Mesendoderm (in vitro differentiated cells): Measurements from ENCODE around the gene DDX47.
"Not testable (repeated sequence)": the region's sequence is repeated elsewhere in the genome, so short reads cannot be mapped to it uniquely, and the experiment has no call there.

ENCODE experiments used
- DNase-seq: peaks from one replicate; pipeline ENCODE4 v3.0.0; 2013
- H2AK5ac ChIP-seq: 2 replicates; pipeline ENCODE4 v1.6.1; 2013; ENCODE audit warnings: low read length, inconsistent platforms
- H2BK120ac ChIP-seq: 2 replicates; pipeline ENCODE4 v1.6.1; 2013; ENCODE audit warnings: low read depth, mild to moderate bottlenecking, low read length, moderate library complexity, mixed read lengths
- H2BK15ac ChIP-seq: replicated peaks from 2 replicates; pipeline ENCODE4 v1.6.1; 2013; ENCODE audit warnings: low read depth, mild to moderate bottlenecking, moderate library complexity
- H2BK5ac ChIP-seq: 2 replicates; pipeline ENCODE4 v1.6.1; 2013; ENCODE audit warnings: low read length, inconsistent platforms
- H3K18ac ChIP-seq: 2 replicates; pipeline ENCODE4 v1.6.1; 2013; ENCODE audit warnings: mild to moderate bottlenecking, low read length, mixed read lengths
- H3K23ac ChIP-seq: one replicate; pipeline ENCODE4 v1.6.1; 2013; ENCODE audit warnings: low read length
- H3K27ac ChIP-seq: 2 replicates; pipeline ENCODE4 v1.5.1; 2013; ENCODE audit warnings: low read depth, mild to moderate bottlenecking, inconsistent platforms, low read length, moderate library complexity
- H3K27me3 ChIP-seq: 2 replicates; pipeline ENCODE4 v1.6.1; 2013; ENCODE audit warnings: low read length, control low read depth, mild to moderate bottlenecking, inconsistent platforms; ENCODE audit not compliant: insufficient read depth, poor library complexity
- H3K36me3 ChIP-seq: 2 replicates; pipeline ENCODE4 v1.6.1; 2013; ENCODE audit warnings: low read length, inconsistent platforms; ENCODE audit not compliant: control insufficient read depth, insufficient read depth
- H3K4ac ChIP-seq: one replicate; pipeline ENCODE4 v1.6.1; 2013; ENCODE audit warnings: low read depth, mild to moderate bottlenecking, low read length, moderate library complexity
- H3K4me1 ChIP-seq: 2 replicates; pipeline ENCODE4 v1.6.1; 2013; ENCODE audit warnings: low read depth, low read length, inconsistent platforms; ENCODE audit not compliant: control insufficient read depth
- H3K4me2 ChIP-seq: 2 replicates; pipeline ENCODE4 v1.6.1; 2013; ENCODE audit warnings: low read length
- H3K4me3 ChIP-seq: 2 replicates; pipeline ENCODE4 v1.5.1; 2013; ENCODE audit warnings: mild to moderate bottlenecking, low read length
- H3K56ac ChIP-seq: one replicate; pipeline ENCODE4 v1.6.1; 2013; ENCODE audit warnings: low read length
- H3K79me1 ChIP-seq: 2 replicates; pipeline ENCODE4 v1.6.1; 2013; ENCODE audit warnings: low read length, inconsistent platforms
- H3K79me2 ChIP-seq: 2 replicates; pipeline ENCODE4 v1.6.1; 2013; ENCODE audit warnings: mild to moderate bottlenecking, low read length; ENCODE audit not compliant: control insufficient read depth, insufficient read depth
- H3K9ac ChIP-seq: 2 replicates; pipeline ENCODE4 v1.6.1; 2013; ENCODE audit warnings: low read length, inconsistent platforms
- H4K5ac ChIP-seq: one replicate; pipeline ENCODE4 v1.6.1; 2013; ENCODE audit warnings: low read length
- H4K8ac ChIP-seq: one replicate; pipeline ENCODE4 v1.6.1; 2013; ENCODE audit warnings: low read depth, mild to moderate bottlenecking, control low read depth, low read length, moderate library complexity
- WGBS: extraction: QIAGEN DNeasy Blood & Tissue Kit; methylation state at CpG from one replicate; pipeline ENCODE4 v1.1.7; 2013; ENCODE audit warnings: low lambda C conversion rate, missing lambda C conversion rate; ENCODE audit not compliant: insufficient coverage; ENCODE audit errors: extremely low coverage; 5-methylcytosine and 5-hydroxymethylcytosine counted together

Gene DDX47

DNA sequence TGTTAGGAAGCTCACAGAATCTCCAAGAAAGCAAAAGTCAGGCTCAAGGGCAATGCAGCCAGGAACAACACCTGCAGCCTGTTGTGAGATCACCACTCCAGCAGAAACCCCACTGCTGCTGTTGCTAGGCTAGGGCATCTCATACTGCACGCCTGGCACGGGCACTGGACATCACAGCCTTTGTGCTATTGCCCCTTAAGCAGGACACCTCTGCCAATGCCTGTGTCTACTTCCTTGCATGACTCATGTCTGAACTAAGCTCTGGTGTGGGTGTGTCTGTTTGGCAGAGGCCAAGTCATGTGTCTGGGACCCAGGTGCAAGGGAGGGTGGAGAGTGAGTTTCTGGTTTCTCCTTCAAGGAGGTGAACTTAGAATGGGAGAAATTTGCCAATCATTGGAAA, 10.0 kb upstream of the DDX47 start:
- Histone ChIP-seq H3K79me1 (no peaks in the 10 kb centered on the region), H3K4me1 (no peaks in the 10 kb centered on the region), H4K8ac (no peak overlapping the region), H3K18ac (no peak overlapping the region), H3K79me2 (no peaks in the 10 kb centered on the region), H2BK120ac (no peak overlapping the region), H3K36me3 (no peaks in the 10 kb centered on the region), H3K23ac (no peak overlapping the region), H2AK5ac (no peak overlapping the region), H3K56ac (no peak overlapping the region), H3K4me3 (no peak overlapping the region), H3K27ac (no peak overlapping the region), H3K4me2 (no peak overlapping the region), H4K5ac (no peak overlapping the region), H2BK15ac (no peak overlapping the region), H2BK5ac (no peak overlapping the region), H3K9ac (no peak overlapping the region), H3K4ac (no peak overlapping the region), H3K27me3 (no peaks in the 10 kb centered on the region)
- no peak for DNase-seq
- WGBS, result no CpG with 5 or more reads among the region's 2 CpGs

DNA sequence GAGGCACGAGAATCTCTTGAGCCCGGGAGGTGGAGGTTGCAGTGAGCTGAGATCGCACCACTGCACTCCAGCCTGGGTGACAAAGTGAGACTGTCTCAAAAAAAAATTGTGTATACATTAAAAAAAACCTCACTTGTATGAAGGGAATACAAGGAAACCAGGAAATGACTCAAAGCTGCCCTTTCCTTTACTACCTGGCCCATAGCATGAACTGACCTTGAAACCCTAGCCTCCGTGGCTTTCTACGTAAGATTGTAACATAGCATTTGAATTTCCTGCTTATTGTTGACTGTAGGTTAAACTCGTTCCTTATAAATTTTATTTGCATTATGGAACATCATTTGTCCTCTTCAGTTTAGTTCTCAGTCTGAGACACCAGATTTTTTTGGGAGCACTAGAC, 9.1 kb upstream of the DDX47 start:
- no CpG with 5 or more reads among the region's 6 CpGs for WGBS
- H2BK120ac ChIP-seq, result no peak overlapping the region
- no peak overlapping the region for H4K8ac ChIP-seq
- DNase-seq, result no peak
- H3K23ac ChIP-seq, result no peak overlapping the region
- no peaks in the 10 kb centered on the region for H3K36me3 ChIP-seq
- H3K27ac ChIP-seq, result no peak overlapping the region
- no peak overlapping the region for H4K5ac ChIP-seq
- no peak overlapping the region for H3K56ac ChIP-seq
- no peaks in the 10 kb centered on the region for H3K4me1 ChIP-seq
- no peak overlapping the region for H3K4me3 ChIP-seq
- H2AK5ac ChIP-seq, result no peak overlapping the region
- H3K9ac ChIP-seq, result no peak overlapping the region
- H3K27me3 ChIP-seq, result no peaks in the 10 kb centered on the region
- H3K4me2 ChIP-seq, result no peak overlapping the region
- H3K4ac ChIP-seq, result no peak overlapping the region
- H2BK15ac ChIP-seq, result no peak overlapping the region
- no peak overlapping the region for H2BK5ac ChIP-seq
- H3K18ac ChIP-seq, result no peak overlapping the region
- H3K79me1 ChIP-seq, result no peaks in the 10 kb centered on the region
- H3K79me2 ChIP-seq, result no peaks in the 10 kb centered on the region

DNA sequence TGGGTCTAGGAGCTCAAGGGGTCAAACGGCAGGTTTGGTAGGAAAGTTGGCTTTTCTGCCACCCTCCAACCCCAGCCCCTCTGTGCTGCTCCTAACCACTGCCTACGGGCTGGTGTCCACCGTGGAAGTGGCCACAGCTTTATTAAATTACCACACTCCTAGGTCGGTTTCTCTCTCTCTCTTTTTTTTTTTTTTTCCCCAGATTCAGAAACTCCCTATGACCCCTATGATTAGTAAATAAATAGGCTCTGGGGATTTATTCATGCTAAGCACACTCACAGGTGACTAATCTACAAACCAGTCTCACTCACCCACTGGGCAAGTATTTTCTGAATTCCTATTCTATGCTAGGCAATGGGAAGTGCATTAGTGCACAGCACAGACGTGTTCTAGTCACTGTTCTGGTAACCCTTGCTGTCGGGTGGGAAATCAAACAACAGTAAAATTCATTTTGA, 8.7 kb upstream of the DDX47 start:
- H2BK15ac ChIP-seq, result no peak overlapping the region
- no peak overlapping the region for H3K18ac ChIP-seq
- no peak overlapping the region for H3K56ac ChIP-seq
- H3K4me3 ChIP-seq, result no peak overlapping the region
- H3K4ac ChIP-seq, result no peak overlapping the region
- H3K4me1 ChIP-seq, result no peaks in the 10 kb centered on the region
- H3K23ac ChIP-seq, result no peak overlapping the region
- no peak overlapping the region for H2AK5ac ChIP-seq
- no peak overlapping the region for H2BK5ac ChIP-seq
- H4K5ac ChIP-seq, result no peak overlapping the region
- no peak overlapping the region for H3K9ac ChIP-seq
- no peak for DNase-seq
- no peak overlapping the region for H2BK120ac ChIP-seq
- no CpG with 5 or more reads among the region's 6 CpGs for WGBS
- no peaks in the 10 kb centered on the region for H3K79me2 ChIP-seq
- no peak overlapping the region for H4K8ac ChIP-seq
- no peaks in the 10 kb centered on the region for H3K27me3 ChIP-seq
- H3K36me3 ChIP-seq, result no peaks in the 10 kb centered on the region
- H3K4me2 ChIP-seq, result no peak overlapping the region
- no peaks in the 10 kb centered on the region for H3K79me1 ChIP-seq
- H3K27ac ChIP-seq, result no peak overlapping the region

DNA sequence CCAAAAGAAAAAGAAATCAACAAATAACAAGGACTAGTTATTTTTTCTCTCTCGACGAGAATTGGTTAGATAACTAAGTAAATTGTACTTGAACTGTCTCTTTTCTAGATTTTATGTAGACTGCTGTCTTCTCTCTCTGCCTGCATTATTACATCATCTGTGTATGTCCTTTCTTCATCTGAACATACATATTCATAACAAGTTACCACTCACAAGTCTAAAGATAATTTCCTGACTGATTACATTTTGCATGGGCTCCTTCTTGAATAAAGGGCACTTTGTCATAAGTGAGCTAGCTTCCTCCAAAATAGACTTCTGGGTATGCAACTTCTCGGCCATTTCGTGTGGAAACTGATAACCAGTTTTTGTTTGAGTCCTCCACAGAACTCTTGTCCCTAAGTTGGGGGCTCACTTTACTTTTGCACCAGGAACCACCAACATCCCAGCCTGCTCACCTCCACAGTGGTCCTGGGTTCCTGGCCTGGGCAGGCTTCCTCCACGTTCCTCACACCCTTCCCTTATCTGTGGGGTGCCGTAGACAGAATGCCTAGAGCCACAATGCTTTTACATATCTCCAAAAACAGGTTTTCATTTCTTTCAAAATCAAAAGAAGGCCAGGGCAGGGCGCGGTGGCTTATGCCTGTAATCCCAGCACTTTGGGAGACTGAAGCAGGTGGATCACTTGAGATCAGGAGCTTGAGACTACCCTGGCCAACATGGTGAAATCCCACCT, 6.2 kb upstream of the DDX47 start:
- no peaks in the 10 kb centered on the region for H3K27me3 ChIP-seq
- no CpG with 5 or more reads among the region's 8 CpGs for WGBS

DNA sequence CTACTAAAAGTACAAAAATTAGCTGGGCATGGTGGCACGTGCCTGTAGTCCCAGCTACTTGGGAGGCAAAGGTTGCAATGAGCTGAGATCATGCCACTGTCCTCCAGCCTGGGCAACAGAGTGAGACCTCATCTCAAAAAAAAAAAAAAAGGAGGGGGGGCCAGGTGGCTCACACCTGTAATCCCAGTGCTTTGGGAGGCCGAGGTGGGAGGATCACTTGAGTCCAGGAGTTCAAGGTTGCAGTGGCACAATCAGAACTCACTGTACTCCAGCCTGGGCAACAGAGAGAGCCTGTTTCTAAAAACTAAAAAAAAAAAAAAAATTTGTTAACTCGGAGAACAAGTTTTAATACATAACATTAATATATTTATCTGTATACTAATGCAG, 5.6 kb upstream of the DDX47 start:
- not testable (repeated sequence) for H3K56ac ChIP-seq, H2AK5ac ChIP-seq, H3K23ac ChIP-seq, H3K4me1 ChIP-seq, H2BK15ac ChIP-seq, H3K4me3 ChIP-seq, H3K79me2 ChIP-seq, H3K4me2 ChIP-seq, H3K4ac ChIP-seq, DNase-seq, H3K9ac ChIP-seq, H3K18ac ChIP-seq, H4K8ac ChIP-seq, H3K79me1 ChIP-seq, H4K5ac ChIP-seq, H2BK120ac ChIP-seq, H3K27ac ChIP-seq, H3K27me3 ChIP-seq, H3K36me3 ChIP-seq, H2BK5ac ChIP-seq
- no CpG with 5 or more reads among the region's 3 CpGs for WGBS

More for the DNA sequence above, 6.2 kb upstream of the DDX47 start:
- H3K18ac ChIP-seq, result no peak overlapping the region
- H3K23ac ChIP-seq, result no peak overlapping the region
- H3K56ac ChIP-seq, result no peak overlapping the region
- no peak overlapping the region for H4K8ac ChIP-seq
- no peak overlapping the region for H3K9ac ChIP-seq
- H2BK15ac ChIP-seq, result no peak overlapping the region
- H3K4ac ChIP-seq, result no peak overlapping the region
- H3K79me1 ChIP-seq, result no peaks in the 10 kb centered on the region
- no peaks in the 10 kb centered on the region for H3K4me1 ChIP-seq
- H2BK5ac ChIP-seq, result no peak overlapping the region
- no peak overlapping the region for H2BK120ac ChIP-seq
- H2AK5ac ChIP-seq, result no peak overlapping the region
- no peak overlapping the region for H4K5ac ChIP-seq
- DNase-seq, result no peak
- H3K27ac ChIP-seq, result no peak overlapping the region
- H3K4me3 ChIP-seq, result no peak overlapping the region
- no peaks in the 10 kb centered on the region for H3K79me2 ChIP-seq
- no peaks in the 10 kb centered on the region for H3K36me3 ChIP-seq
- H3K4me2 ChIP-seq, result no peak overlapping the region
